Measurements from ENCODE around the gene TENM3. TPM values are rescaled to one million over a fixed set of nuclear protein-coding genes. Genes with fewer than 3 reads are reported as not detected.

TENM3 gene
- polyA plus RNA-seq, 1 of the 3 experiments (the other 2 are of a cell fraction), result 10.4 TPM

DNA sequence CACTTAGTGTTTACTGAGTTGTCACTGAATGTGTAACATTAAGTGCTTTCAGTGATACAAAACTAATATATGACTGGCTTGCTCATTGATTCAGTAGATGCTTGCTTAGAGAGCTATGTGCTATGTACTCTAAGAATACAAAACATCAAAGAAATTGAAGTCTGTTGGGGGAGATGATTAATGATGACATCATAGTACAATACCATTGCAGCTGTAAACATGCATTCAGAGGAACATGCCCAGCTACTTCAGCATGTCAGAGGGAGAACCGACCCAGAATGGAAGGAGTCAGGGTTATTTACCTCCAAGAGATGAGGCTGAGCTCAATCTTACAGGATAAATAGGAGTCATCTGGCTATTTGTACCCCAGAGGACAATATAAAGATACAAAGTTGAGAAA, 290.8 kb downstream of the TENM3 start:
- no peak for DNase-seq
- TF ChIP-seq TEAD4 (IDR thresholded peaks at IDR 0.05; ENCODE audit: borderline replicate concordance, insufficient read depth) (no peak), FOSL2 (IDR thresholded peaks at IDR 0.05; ENCODE audit: borderline replicate concordance, low read depth) (peak; percentile 20; the same call in 1 of the 2 replicates), EZH2phosphoT487 (IDR thresholded peaks at IDR 0.05; ENCODE audit: borderline replicate concordance, low read depth) (no peak), SIN3A (IDR thresholded peaks at IDR 0.05; ENCODE audit: borderline replicate concordance, low read depth, low read length) (no peak)
- TF ChIP-seq, protein P1, sequence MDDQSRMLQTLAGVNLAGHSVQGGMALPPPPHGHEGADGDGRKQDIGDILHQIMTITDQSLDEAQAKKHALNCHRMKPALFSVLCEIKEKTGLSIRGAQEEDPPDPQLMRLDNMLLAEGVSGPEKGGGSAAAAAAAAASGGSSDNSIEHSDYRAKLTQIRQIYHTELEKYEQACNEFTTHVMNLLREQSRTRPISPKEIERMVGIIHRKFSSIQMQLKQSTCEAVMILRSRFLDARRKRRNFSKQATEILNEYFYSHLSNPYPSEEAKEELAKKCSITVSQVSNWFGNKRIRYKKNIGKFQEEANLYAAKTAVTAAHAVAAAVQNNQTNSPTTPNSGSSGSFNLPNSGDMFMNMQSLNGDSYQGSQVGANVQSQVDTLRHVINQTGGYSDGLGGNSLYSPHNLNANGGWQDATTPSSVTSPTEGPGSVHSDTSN (IDR thresholded peaks at IDR 0.05), result 0 out of 2 replicates have a peak, but pooled peaks have one; percentile 9
- H3K79me2 ChIP-seq (ENCODE audit: insufficient read depth), result no peaks in the 10 kb centered on the region; the same call in 1 of the 2 replicates
- no peak overlapping the region for H3K4me3 ChIP-seq (ENCODE audit: low read depth in 2 of 2, low read length in 1 of 2)
- no peaks in the 10 kb centered on the region for H4K20me1 ChIP-seq (ENCODE audit: insufficient read depth)
- ChIA-PET CTCF (no interaction called here), POLR2A (no interaction called here)
- no peaks in the 10 kb centered on the region for H3K36me3 ChIP-seq (replicated peaks in 1 of 2; ENCODE audit: control insufficient read depth in 1 of 2, insufficient read depth in 2 of 2, low read length in 1 of 2)
- no peak overlapping the region for H3K9ac ChIP-seq
- H3K27ac ChIP-seq (ENCODE audit: low read depth in 2 of 2, low read length in 1 of 2), result no peak overlapping the region
- 68% methylated on average over 1 of the region's 1 CpG for WGBS (ENCODE audit: low lambda C conversion rate)
- H3K9me2 ChIP-seq, result no peaks in the 10 kb centered on the region
- no peaks in the 10 kb centered on the region for H3K9me3 ChIP-seq
- H3K27me3 ChIP-seq (ENCODE audit: insufficient read depth), result no peaks in the 10 kb centered on the region
- H2AFZ ChIP-seq (ENCODE audit: low read depth), result no peak overlapping the region
- no peak overlapping the region for H3K4me2 ChIP-seq
- peaks cover 0 to 8% of the 10 kb centered on the region in 2 experiments; a peak in 2 of 4 replicates for H3K4me1 ChIP-seq (ENCODE audit: control insufficient read depth in 1 of 2, insufficient read depth in 2 of 2, low read depth in 1 of 2, low read length in 1 of 2)
- no peaks in the 10 kb centered on the region for H3F3A ChIP-seq (replicated peaks; ENCODE audit: insufficient read depth)

- H4K20me1 ChIP-seq (ENCODE audit: insufficient read depth), result no peaks in the 10 kb centered on the region
- no peaks in the 10 kb centered on the region for H3K27me3 ChIP-seq (ENCODE audit: insufficient read depth)
- H3K9me3 ChIP-seq, result no peaks in the 10 kb centered on the region
- H3F3A ChIP-seq (replicated peaks; ENCODE audit: insufficient read depth), result no peaks in the 10 kb centered on the region
- ChIA-PET POLR2A (no interaction called here), CTCF (interaction anchor here (1.1 to 1.6 kb wide), 3 partner anchors 11 to 191 kb away, joined by 3 to 5 read pairs (median 3); no protein-coding TSS in a partner anchor)
- no peak overlapping the region for H3K27ac ChIP-seq (ENCODE audit: low read depth in 2 of 2, low read length in 1 of 2)
- no peak overlapping the region for H3K9ac ChIP-seq
- peaks cover 0 to 8% of the 10 kb centered on the region in 2 experiments; a peak in 2 of 4 replicates for H3K4me1 ChIP-seq (ENCODE audit: control insufficient read depth in 1 of 2, insufficient read depth in 2 of 2, low read depth in 1 of 2, low read length in 1 of 2)
- no peak overlapping the region for H3K4me2 ChIP-seq
- no peaks in the 10 kb centered on the region; the same call in 1 of the 2 replicates for H3K79me2 ChIP-seq (ENCODE audit: insufficient read depth)
- H3K4me3 ChIP-seq (ENCODE audit: low read depth in 2 of 2, low read length in 1 of 2), result no peak overlapping the region
- H3K9me2 ChIP-seq, result no peaks in the 10 kb centered on the region
- TF ChIP-seq, protein P2, sequence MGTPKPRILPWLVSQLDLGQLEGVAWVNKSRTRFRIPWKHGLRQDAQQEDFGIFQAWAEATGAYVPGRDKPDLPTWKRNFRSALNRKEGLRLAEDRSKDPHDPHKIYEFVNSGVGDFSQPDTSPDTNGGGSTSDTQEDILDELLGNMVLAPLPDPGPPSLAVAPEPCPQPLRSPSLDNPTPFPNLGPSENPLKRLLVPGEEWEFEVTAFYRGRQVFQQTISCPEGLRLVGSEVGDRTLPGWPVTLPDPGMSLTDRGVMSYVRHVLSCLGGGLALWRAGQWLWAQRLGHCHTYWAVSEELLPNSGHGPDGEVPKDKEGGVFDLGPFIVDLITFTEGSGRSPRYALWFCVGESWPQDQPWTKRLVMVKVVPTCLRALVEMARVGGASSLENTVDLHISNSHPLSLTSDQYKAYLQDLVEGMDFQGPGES (IDR thresholded peaks at IDR 0.05; ENCODE audit: low read depth, low read length), result no peak
- TF ChIP-seq TEAD4 (IDR thresholded peaks at IDR 0.05; ENCODE audit: borderline replicate concordance, insufficient read depth) (no peak), CHD2 (IDR thresholded peaks at IDR 0.05; ENCODE audit: low read length, partially characterized antibody) (no peak), GATA2 (CRISPR knock-in tag; IDR thresholded peaks at IDR 0.05) (no peak), YY1 (IDR thresholded peaks at IDR 0.05; ENCODE audit: low read depth) (no peak), TAF1 (IDR thresholded peaks at IDR 0.05; ENCODE audit: borderline replicate concordance, low read depth, low read length) (no peak), GABPA (IDR thresholded peaks at IDR 0.05; ENCODE audit: low read depth) (no peak), NFIC (IDR thresholded peaks at IDR 0.05; ENCODE audit: borderline replicate concordance) (no peak), REST (IDR thresholded peaks at IDR 0.05; ENCODE audit: low read depth, low read length) (no peak), RXRA (IDR thresholded peaks at IDR 0.05; ENCODE audit: borderline replicate concordance, low read depth) (no peak), SIN3A (IDR thresholded peaks at IDR 0.05; ENCODE audit: borderline replicate concordance, low read depth, low read length) (no peak), EP300 (IDR thresholded peaks at IDR 0.05; ENCODE audit: borderline replicate concordance in 1 of 2, low read depth in 1 of 2, low read length in 1 of 2) (no peak), RCOR1 (IDR thresholded peaks at IDR 0.05; ENCODE audit: low read length) (no peak), NRF1 (IDR thresholded peaks at IDR 0.05; ENCODE audit: low read depth, low read length) (no peak)
- TF ChIP-seq, protein P3, sequence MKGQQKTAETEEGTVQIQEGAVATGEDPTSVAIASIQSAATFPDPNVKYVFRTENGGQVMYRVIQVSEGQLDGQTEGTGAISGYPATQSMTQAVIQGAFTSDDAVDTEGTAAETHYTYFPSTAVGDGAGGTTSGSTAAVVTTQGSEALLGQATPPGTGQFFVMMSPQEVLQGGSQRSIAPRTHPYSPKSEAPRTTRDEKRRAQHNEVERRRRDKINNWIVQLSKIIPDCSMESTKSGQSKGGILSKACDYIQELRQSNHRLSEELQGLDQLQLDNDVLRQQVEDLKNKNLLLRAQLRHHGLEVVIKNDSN (IDR thresholded peaks at IDR 0.05; ENCODE audit: borderline replicate concordance, low read depth), result no peak
- no peak overlapping the region for H2AFZ ChIP-seq (ENCODE audit: low read depth)
- DNase-seq, result no peak
- no peaks in the 10 kb centered on the region for H3K36me3 ChIP-seq (replicated peaks in 1 of 2; ENCODE audit: control insufficient read depth in 1 of 2, insufficient read depth in 2 of 2, low read length in 1 of 2)
- 90% methylated on average over 8 of the region's 8 CpGs for WGBS (ENCODE audit: low lambda C conversion rate)
Measured at GRCh38 chr4:182536221-182536811, 293.1 kb downstream of the TENM3 start.
